Measurements from ENCODE around the gene DUSP3.
"Not testable (repeated sequence)": the region's sequence is repeated elsewhere in the genome, so short reads cannot be mapped to it uniquely, and the experiment has no call there.

DUSP3 gene

GRCh38 chr17:43801844-43802243 lies 23.1 kb upstream of the DUSP3 start:
- no peak for DNase-seq (ENCODE audit: low read depth in 2 of 3, low spot score in 1 of 3)

GRCh38 chr17:43800736-43801135 lies 22.0 kb upstream of the DUSP3 start:
- DNase-seq (ENCODE audit: low read depth in 2 of 3, low spot score in 1 of 3): no peak

GRCh38 chr17:43799047-43799446 lies 20.3 kb upstream of the DUSP3 start:
- no peak for DNase-seq (ENCODE audit: low read depth in 2 of 3, low spot score in 1 of 3)

GRCh38 chr17:43798024-43798423 lies 19.2 kb upstream of the DUSP3 start:
- DNase-seq (ENCODE audit: low read depth in 2 of 3, low spot score in 1 of 3): not testable (repeated sequence)

GRCh38 chr17:43792668-43793067 lies 13.9 kb upstream of the DUSP3 start:
- not testable (repeated sequence) for DNase-seq (ENCODE audit: low read depth in 2 of 3, low spot score in 1 of 3)

GRCh38 chr17:43791589-43791988 lies 12.8 kb upstream of the DUSP3 start:
- DNase-seq (ENCODE audit: low read depth in 2 of 3, low spot score in 1 of 3): no peak

- DNase-seq (ENCODE audit: low read depth in 2 of 3, low spot score in 1 of 3): no peak
Measured at GRCh38 chr17:43790311-43790940, 11.6 kb upstream of the DUSP3 start.

- DNase-seq (ENCODE audit: low read depth in 2 of 3, low spot score in 1 of 3): no peak
Measured at GRCh38 chr17:43789482-43789881, 10.7 kb upstream of the DUSP3 start.

- no peak for DNase-seq (ENCODE audit: low read depth in 2 of 3, low spot score in 1 of 3)
Measured at GRCh38 chr17:43788540-43788939, 9.8 kb upstream of the DUSP3 start.

- DNase-seq (ENCODE audit: low read depth in 2 of 3, low spot score in 1 of 3): no peak
Measured at GRCh38 chr17:43787728-43788127, 9.0 kb upstream of the DUSP3 start.

- DNase-seq (ENCODE audit: low read depth in 2 of 3, low spot score in 1 of 3): no peak
Measured at GRCh38 chr17:43784628-43785101, 5.9 kb upstream of the DUSP3 start.

- no peak for DNase-seq (ENCODE audit: low read depth in 2 of 3, low spot score in 1 of 3)
Measured at GRCh38 chr17:43784068-43784467, 5.3 kb upstream of the DUSP3 start.

GRCh38 chr17:43782913-43783680 lies 4.3 kb upstream of the DUSP3 start:
- no peak for DNase-seq (ENCODE audit: low read depth in 2 of 3, low spot score in 1 of 3)

GRCh38 chr17:43780135-43780534 lies 1.4 kb upstream of the DUSP3 start, which contains the start of gene CFAP97D1:
CFAP97D1 (plus strand) TSS chr17:43780435; CDS start chr17:43780463, 28 bp downstream.
- no peak for DNase-seq (ENCODE audit: low read depth in 2 of 3, low spot score in 1 of 3)

GRCh38 chr17:43779145-43780125 lies 658 bp upstream of the DUSP3 start:
- DNase-seq (ENCODE audit: low read depth in 2 of 3, low spot score in 1 of 3): no peak

- DNase-seq (ENCODE audit: low read depth in 2 of 3, low spot score in 1 of 3): no peak
Measured at GRCh38 chr17:43774304-43775250, 4.2 kb downstream of the DUSP3 start.

GRCh38 chr17:43772877-43773648 lies 5.7 kb downstream of the DUSP3 start:
- DNase-seq (ENCODE audit: low read depth in 2 of 3, low spot score in 1 of 3): no peak

GRCh38 chr17:43771463-43771862 lies 7.3 kb downstream of the DUSP3 start:
- DNase-seq (ENCODE audit: low read depth in 2 of 3, low spot score in 1 of 3): no peak

- DNase-seq (ENCODE audit: low read depth in 2 of 3, low spot score in 1 of 3): no peak
Measured at GRCh38 chr17:43770957-43771356, 7.8 kb downstream of the DUSP3 start.

Data from stimulated activated CD4-positive, alpha-beta T cell treated with anti-CD3 and anti-CD28 coated beads, Interleukin-12 subunit alpha, Interleukin-12 subunit beta, amount 100 ng/mL, for 48 hours (primary cell).